GM12873 (cell line): Measurements from ENCODE around the gene SLC25A10.

Source experiments
- TF ChIP-seq, protein P1 (sequence below): IDR thresholded peaks from 2 replicates; pipeline ENCODE4 v1.5.1; 2012; ENCODE audit warnings: low read depth, mild to moderate bottlenecking, moderate library complexity, low read length, control low read depth; ENCODE audit not compliant: insufficient read depth; ENCODE audit errors: missing control alignments

SLC25A10 gene

DNA sequence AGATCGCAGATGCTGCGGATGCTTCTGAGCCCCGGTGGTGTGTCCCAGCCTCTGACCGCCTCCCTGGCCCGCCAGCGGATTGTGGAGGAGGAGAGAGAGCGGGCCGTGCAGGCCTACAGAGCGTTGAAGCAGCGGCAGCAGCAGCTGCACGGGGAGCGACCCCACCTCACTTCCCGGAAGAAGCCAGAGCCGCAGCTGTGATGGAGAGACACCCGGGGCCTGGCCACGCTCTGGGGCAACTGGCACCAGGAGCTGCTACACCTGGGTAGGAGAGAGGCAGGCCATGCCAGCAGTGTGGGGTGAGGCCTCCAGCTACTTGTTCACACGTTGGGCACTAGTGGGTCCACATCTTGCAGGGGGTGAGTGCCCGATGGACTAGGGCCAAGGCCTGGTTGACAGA, 39.6 kb upstream of the SLC25A10 start:
- TF ChIP-seq, protein P1, sequence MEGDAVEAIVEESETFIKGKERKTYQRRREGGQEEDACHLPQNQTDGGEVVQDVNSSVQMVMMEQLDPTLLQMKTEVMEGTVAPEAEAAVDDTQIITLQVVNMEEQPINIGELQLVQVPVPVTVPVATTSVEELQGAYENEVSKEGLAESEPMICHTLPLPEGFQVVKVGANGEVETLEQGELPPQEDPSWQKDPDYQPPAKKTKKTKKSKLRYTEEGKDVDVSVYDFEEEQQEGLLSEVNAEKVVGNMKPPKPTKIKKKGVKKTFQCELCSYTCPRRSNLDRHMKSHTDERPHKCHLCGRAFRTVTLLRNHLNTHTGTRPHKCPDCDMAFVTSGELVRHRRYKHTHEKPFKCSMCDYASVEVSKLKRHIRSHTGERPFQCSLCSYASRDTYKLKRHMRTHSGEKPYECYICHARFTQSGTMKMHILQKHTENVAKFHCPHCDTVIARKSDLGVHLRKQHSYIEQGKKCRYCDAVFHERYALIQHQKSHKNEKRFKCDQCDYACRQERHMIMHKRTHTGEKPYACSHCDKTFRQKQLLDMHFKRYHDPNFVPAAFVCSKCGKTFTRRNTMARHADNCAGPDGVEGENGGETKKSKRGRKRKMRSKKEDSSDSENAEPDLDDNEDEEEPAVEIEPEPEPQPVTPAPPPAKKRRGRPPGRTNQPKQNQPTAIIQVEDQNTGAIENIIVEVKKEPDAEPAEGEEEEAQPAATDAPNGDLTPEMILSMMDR = no peak

- TF ChIP-seq, protein P1 = no peak
Measured at GRCh38 chr17:81672954-81673353, 39.1 kb upstream of the SLC25A10 start.

DNA sequence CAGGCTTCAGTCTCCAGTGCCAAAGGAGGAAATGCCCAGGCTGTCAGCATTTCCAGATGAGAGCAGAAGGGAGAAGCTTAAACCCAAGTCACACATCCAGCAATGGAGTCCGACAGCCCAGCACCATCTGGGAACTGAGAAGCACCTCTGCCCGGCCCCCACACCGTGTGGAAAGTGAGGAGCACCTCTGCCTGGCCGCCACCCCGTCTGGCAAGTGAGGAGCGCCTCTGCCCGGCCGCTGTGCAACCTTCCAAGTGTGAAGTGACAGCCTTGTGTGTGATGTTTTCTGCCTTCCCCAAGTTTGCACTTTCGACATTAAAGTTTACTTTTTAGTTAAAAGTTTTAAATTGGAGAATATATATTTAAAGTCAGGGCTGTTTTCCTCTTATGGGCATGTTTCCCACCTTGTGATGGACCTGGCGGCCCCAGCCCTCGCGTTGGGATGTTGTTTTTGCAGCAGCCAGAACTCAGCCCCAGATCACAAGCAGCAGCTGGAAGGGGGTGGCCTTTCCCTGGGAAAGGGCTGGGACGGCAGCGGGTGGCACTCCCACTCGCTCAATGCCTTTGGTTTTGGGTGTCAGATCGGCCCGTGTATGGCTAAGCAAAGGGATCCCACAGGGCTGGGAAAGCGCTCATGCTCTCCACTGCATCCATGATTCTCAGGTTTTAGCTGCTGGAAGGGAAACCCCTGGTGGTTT, 38.4 kb upstream of the SLC25A10 start:
- TF ChIP-seq, protein P1 = no peak

DNA sequence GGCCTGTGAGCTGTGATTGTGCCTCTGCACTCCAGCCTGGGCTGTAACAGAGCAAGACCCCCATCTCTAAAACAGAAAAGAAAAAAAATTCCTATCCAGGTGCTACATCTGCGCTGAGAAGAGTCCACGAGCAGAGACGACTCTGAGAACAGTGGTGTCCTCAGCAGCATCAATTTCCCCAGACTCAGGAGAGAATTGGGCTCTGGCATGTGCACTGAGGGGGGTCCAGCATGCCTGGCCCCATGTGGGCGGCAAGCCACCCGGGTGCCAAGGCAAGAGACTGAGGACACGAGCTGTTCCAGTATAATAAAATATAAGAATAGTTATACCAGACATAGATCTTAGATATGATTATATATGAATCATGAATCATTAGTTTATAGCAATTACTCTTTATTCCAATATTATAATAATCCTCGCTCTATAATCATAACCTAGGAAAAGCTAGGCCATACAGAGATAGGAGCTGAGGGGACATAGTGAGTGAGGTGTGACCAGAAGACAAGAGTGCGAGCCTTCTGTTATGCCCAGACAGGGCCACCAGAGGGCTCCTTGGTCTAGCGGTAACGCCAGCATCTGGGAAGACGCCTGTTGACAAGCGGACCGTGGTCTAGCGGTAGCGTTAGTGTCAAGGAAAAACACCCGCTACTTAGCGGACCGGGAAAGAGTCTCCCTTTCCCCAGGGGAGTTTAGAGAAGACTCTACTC, 36.4 kb upstream of the SLC25A10 start:
- TF ChIP-seq, protein P1 = peak; percentile 53

- TF ChIP-seq, protein P1 = no peak
Measured at GRCh38 chr17:81676906-81677305, 35.2 kb upstream of the SLC25A10 start.

DNA sequence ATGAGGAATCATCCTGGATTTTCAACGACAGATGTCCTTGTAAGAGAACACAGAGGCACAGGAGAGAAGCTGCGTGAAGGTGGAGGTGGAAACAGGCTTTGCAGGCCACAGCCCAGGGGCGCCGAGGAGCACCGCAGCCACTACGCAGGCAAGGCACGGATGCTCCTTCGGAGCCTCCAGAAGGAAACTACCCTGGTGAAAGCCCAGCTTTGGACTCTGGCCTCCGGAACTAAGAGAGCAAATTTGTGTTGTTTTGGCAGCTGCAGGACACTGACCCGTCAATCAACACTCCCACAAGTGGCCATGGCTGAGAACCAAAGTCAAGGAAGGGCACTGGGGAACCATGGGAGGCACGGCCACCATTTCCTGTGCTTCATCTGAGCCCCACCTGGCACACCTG, 31.9 kb upstream of the SLC25A10 start:
- TF ChIP-seq, protein P1 = no peak

DNA sequence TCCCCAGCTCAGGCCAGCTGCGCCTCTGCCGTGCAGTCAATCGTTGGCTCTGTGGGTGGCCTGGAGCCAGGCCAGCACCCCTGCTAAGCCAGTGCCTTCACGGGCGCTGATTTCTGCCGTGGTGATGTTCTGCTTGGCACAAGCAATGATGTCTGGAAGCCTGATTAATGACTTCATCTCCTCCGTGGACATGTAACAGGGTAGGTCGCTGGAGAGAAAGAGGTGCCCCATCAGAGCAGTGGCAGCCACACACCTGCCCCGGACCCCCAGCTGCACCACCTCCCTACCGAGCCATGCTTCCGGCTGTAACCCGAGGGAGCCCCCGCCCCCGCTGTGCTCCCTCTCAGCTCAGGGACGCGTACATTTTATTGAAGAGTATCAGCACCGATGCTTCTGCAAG, 30.4 kb upstream of the SLC25A10 start:
- TF ChIP-seq, protein P1 = no peak
